Stomach (tissue), 4 donors: ENCODE data around the gene TMEM106B.
A peak's percentile ranks its signal among the peaks of the same experiment; 100 is the strongest.

Experiments
- CTCF ChIP-seq, 7 experiments: fragments of 450-650 bp in 4 of 7; fragments of 200-600 bp in 3 of 7; sonication (generic) in 3 of 7; IDR thresholded peaks; one replicate each; pipeline ENCODE4 v1.5.1; 2016 to 2019; ENCODE audit warnings: antibody characterized with exemption in 7 of 7, control low read depth in 2 of 7, mild to moderate bottlenecking in 1 of 7
- POLR2A ChIP-seq, 4 donors: fragments of 450-650 bp; IDR thresholded peaks; one replicate each; pipeline ENCODE4 v1.6.1; 2016; ENCODE audit warnings: antibody characterized with exemption in 4 of 4, control low read depth in 2 of 4, mild to moderate bottlenecking in 1 of 4, moderate library complexity in 1 of 4
- POLR2AphosphoS5 ChIP-seq, 3 donors: sonication (generic); formaldehyde crosslinking; IDR thresholded peaks; one replicate each; pipeline ENCODE4 v1.6.1; 2016; ENCODE audit warnings: antibody characterized with exemption in 3 of 3

- TF ChIP-seq CTCF (IDR thresholded peaks at IDR 0.05) (peak in 4 of 7 experiments; percentile 19 to 30 (median 26)), POLR2A (IDR thresholded peaks at IDR 0.05) (no peak), POLR2AphosphoS5 (IDR thresholded peaks at IDR 0.05) (no peak)
Measured at GRCh38 chr7:12244129-12244528, 33.0 kb downstream of the TMEM106B start.
